Activated T-helper 17 cell treated with anti-CD3 and anti-CD28 coated beads, Interleukin-2, amount 50 U/mL, for 72 hours (primary cell): ENCODE data around the gene ROBO1. TPM values are rescaled to one million over a fixed set of nuclear protein-coding genes. Genes with fewer than 3 reads are reported as not detected.

Source experiments
- ATAC-seq: fragments of 150-1000 bp; cut with Tn5 transposase; replicated peaks from 2 replicates; pipeline ENCODE4 v1.10.0; 2021; ENCODE audit warnings: mild to moderate bottlenecking, moderate library complexity
- H3K27ac Mint-ChIP-seq: one replicate; pipeline ENCODE4 v1.8.0; 2022; ENCODE audit warnings: mixed read lengths
- H3K27me3 Mint-ChIP-seq: one replicate; pipeline ENCODE4 v1.8.0; 2022; ENCODE audit warnings: mixed read lengths
- H3K36me3 Mint-ChIP-seq: one replicate; pipeline ENCODE4 v1.8.0; 2022; ENCODE audit warnings: low read depth, mild to moderate bottlenecking, mixed read lengths
- H3K4me1 Mint-ChIP-seq: one replicate; pipeline ENCODE4 v1.8.0; 2022; ENCODE audit warnings: mixed read lengths
- H3K4me3 Mint-ChIP-seq: one replicate; pipeline ENCODE4 v1.8.0; 2022; ENCODE audit warnings: mild to moderate bottlenecking, mixed read lengths
- H3K9me3 Mint-ChIP-seq: one replicate; pipeline ENCODE4 v1.8.0; 2022; ENCODE audit warnings: mixed read lengths
- total RNA-seq, 2 donors: library from RNA; stranded (reverse); gene quantifications; one replicate each; pipeline ENCODE4 v1.2.3, GENCODE V29; 2022

The ROBO1 gene
- total RNA-seq, 2 donors from 2014 or later: not detected

DNA sequence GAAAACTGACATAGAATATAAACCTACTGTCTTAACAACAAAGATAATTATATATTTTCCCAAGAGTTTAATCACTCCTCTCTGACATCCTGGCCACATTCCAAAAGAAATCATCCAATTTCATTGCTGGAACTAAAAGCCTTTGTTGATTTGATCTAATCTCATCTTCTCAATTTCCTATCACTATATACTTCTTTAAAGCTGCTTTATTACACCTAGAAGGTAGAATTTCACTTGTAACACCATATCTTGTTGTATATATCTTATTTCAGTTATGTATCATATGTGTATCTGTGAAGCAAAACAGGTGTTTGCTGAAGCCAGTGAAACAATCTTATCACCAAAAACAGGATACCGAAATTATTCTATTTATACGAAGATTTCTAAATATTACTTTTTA lies 740.2 kb downstream of the ROBO1 start:
- no peaks in the 10 kb centered on the region for H3K27me3 Mint-ChIP-seq
- no peaks in the 10 kb centered on the region for H3K9me3 Mint-ChIP-seq
- H3K4me1 Mint-ChIP-seq: no peaks in the 10 kb centered on the region
- no peak for ATAC-seq
- no peak overlapping the region for H3K27ac Mint-ChIP-seq
- H3K36me3 Mint-ChIP-seq: no peaks in the 10 kb centered on the region
- H3K4me3 Mint-ChIP-seq: no peak overlapping the region

GRCh38 chr3:79019924-79020173 lies 747.9 kb downstream of the ROBO1 start:
- H3K4me3 Mint-ChIP-seq: no peak overlapping the region
- peaks cover 8% of the 10 kb centered on the region for H3K9me3 Mint-ChIP-seq
- H3K36me3 Mint-ChIP-seq: no peaks in the 10 kb centered on the region
- H3K27me3 Mint-ChIP-seq: peaks cover 8% of the 10 kb centered on the region
- H3K4me1 Mint-ChIP-seq: no peaks in the 10 kb centered on the region
- no peak for ATAC-seq
- no peak overlapping the region for H3K27ac Mint-ChIP-seq

DNA sequence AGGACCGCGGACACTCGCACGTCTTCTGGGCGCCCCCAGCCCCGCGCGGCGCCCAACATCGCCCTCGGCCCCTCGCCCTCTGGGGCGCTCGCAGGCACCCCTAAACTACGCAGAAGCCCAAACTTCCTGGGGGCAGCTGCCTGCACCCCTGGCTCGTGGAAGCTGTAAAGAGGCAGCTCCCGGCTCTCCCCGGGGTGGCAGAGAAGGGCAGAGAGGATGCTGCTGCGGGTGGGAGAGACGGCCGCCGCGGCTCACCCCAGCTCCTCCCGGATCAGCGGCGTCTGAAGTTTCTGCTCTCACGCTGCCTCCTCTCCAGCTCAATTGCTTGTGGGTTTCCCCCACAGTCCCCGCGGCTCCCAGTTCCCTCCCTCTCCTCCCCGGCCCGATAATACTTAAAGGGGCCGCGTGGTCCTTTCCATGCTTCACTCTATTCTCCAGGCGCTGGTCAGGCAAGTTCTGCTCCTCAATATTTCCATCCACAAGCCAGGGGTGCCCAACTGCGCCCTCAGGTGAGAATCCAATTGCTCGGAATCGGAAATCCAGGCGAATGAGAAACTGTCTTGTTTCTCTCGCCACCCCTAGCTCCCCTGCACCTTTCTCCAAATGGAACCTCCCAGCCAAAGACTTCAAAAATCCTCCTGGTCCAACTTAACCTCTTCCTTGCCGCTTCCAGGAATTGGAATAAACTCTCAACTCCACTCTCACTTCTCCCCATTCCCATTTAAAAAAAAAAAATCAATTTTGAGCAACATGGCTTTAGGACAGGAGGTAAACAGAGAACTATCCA lies 748.5 kb downstream of the ROBO1 start:
- Mint-ChIP-seq H3K36me3 (no peaks in the 10 kb centered on the region), H3K27ac (no peak overlapping the region), H3K4me3 (no peak overlapping the region), H3K9me3 (peaks cover 8% of the 10 kb centered on the region), H3K4me1 (no peaks in the 10 kb centered on the region), H3K27me3 (peaks cover 8% of the 10 kb centered on the region)
- no peak for ATAC-seq

DNA sequence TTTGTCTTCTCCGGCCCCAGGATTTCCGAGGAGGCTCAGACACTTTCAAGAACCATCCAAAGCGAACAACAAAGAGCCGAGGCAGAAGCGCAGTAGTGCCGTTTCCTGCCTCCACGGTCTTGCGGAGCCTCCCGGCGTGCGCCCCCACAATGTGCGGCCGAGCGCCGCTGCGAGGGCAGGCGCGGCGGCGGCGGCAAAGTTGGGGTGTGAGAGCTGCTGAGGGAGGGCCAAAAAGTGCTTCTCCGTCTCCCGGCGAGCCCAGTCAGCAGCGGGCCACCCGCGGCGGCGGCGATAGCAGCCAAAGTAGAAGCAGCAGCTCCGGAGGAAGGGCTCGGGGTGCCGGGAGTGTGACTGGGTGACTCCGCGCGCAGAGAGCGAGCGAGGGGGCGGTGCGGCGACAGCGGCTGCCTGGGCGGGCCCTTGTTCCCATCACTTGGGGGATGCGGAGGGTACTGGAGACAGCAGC lies 749.1 kb downstream of the ROBO1 start:
- H3K4me3 Mint-ChIP-seq: no peak overlapping the region
- peaks cover 8% of the 10 kb centered on the region for H3K27me3 Mint-ChIP-seq
- no peak for ATAC-seq
- H3K36me3 Mint-ChIP-seq: no peaks in the 10 kb centered on the region
- peaks cover 8% of the 10 kb centered on the region for H3K9me3 Mint-ChIP-seq
- no peaks in the 10 kb centered on the region for H3K4me1 Mint-ChIP-seq
- H3K27ac Mint-ChIP-seq: no peak overlapping the region

DNA sequence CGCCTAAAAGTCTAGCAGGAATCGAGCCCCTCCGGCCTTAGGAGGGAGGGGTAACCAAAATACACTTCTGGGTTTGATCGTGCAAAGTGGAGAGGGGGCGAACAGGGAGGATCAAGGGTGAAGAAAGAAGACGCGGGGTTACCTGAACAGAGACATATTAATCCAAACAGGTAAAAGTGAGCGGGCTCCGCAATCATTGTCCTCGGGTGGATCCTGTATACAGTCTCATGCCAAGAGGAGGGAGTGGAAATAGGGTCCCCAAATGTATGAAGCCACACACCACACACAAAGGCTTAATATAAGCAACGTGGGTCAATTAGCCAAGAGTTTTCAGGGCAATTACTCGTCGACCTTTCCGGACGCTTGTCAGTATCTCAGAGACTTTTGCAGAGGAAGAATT lies 749.5 kb downstream of the ROBO1 start:
- no peaks in the 10 kb centered on the region for H3K36me3 Mint-ChIP-seq
- H3K27me3 Mint-ChIP-seq: peaks cover 8% of the 10 kb centered on the region
- no peaks in the 10 kb centered on the region for H3K4me1 Mint-ChIP-seq
- no peak overlapping the region for H3K27ac Mint-ChIP-seq
- no peak for ATAC-seq
- H3K4me3 Mint-ChIP-seq: no peak overlapping the region
- H3K9me3 Mint-ChIP-seq: peaks cover 8% of the 10 kb centered on the region

GRCh38 chr3:79016587-79017376 lies 751.0 kb downstream of the ROBO1 start:
- no peak overlapping the region for H3K4me3 Mint-ChIP-seq
- H3K36me3 Mint-ChIP-seq: no peaks in the 10 kb centered on the region
- no peaks in the 10 kb centered on the region for H3K4me1 Mint-ChIP-seq
- peaks cover 8% of the 10 kb centered on the region for H3K27me3 Mint-ChIP-seq
- H3K9me3 Mint-ChIP-seq: peaks cover 4% of the 10 kb centered on the region
- H3K27ac Mint-ChIP-seq: no peak overlapping the region
- no peak for ATAC-seq

- H3K36me3 Mint-ChIP-seq: no peaks in the 10 kb centered on the region
- no peak overlapping the region for H3K4me3 Mint-ChIP-seq
- no peak for ATAC-seq
- H3K4me1 Mint-ChIP-seq: no peaks in the 10 kb centered on the region
- H3K9me3 Mint-ChIP-seq: peaks cover 4% of the 10 kb centered on the region
- H3K27ac Mint-ChIP-seq: no peak overlapping the region
- peaks cover 7% of the 10 kb centered on the region for H3K27me3 Mint-ChIP-seq
Observed at GRCh38 chr3:79015854-79016253, 751.9 kb downstream of the ROBO1 start.

DNA sequence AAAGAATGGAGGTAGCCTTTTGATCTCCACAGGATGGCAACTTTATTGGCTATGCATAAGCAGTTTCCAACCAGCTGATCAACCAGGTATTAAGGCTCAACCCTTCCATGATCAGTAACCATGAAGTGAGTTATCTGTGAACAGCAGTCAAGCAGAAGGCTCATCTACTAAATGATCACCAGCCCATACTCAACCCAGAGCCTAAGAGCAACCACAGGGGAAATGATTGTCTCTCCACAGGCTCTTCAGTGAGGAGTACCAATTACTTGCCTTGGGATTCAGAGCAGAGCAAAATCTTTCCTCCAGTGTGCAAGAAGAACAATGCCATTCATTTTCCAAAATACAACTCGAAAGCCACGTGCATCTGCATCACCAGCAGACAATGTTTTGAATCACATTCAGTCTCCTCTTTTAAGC lies 754.8 kb downstream of the ROBO1 start:
- H3K4me1 Mint-ChIP-seq: no peaks in the 10 kb centered on the region
- H3K36me3 Mint-ChIP-seq: no peaks in the 10 kb centered on the region
- H3K9me3 Mint-ChIP-seq: no peaks in the 10 kb centered on the region
- H3K27me3 Mint-ChIP-seq: no peaks in the 10 kb centered on the region
- H3K27ac Mint-ChIP-seq: no peak overlapping the region
- no peak for ATAC-seq
- no peak overlapping the region for H3K4me3 Mint-ChIP-seq

GRCh38 chr3:79012530-79012913 lies 755.3 kb downstream of the ROBO1 start:
- Mint-ChIP-seq H3K4me1 (no peaks in the 10 kb centered on the region), H3K27me3 (no peaks in the 10 kb centered on the region), H3K27ac (no peak overlapping the region), H3K4me3 (no peak overlapping the region), H3K9me3 (no peaks in the 10 kb centered on the region), H3K36me3 (no peaks in the 10 kb centered on the region)
- no peak for ATAC-seq

- no peaks in the 10 kb centered on the region for H3K9me3 Mint-ChIP-seq
- H3K27ac Mint-ChIP-seq: no peak overlapping the region
- H3K4me1 Mint-ChIP-seq: no peaks in the 10 kb centered on the region
- H3K36me3 Mint-ChIP-seq: no peaks in the 10 kb centered on the region
- no peak for ATAC-seq
- H3K4me3 Mint-ChIP-seq: no peak overlapping the region
- H3K27me3 Mint-ChIP-seq: no peaks in the 10 kb centered on the region
Observed at GRCh38 chr3:79011821-79012529, 755.8 kb downstream of the ROBO1 start.

DNA sequence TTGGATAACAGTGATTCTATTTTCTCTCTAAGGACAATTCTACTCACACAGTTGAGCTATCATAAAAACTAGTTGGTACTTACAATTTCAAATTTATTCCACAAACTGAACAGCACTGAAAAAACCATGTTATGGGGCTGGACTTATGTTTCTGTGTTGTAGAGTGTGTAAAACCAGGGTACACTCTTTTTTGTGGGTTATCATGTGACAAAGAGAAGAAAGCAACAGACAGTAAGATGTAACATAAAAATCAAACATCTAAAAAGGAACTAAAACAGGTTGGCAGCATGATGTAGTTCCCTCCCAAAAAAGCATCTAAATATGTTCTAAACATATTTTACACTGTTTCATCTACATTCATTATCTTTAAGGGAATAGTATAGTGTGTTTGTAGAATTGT lies 757.9 kb downstream of the ROBO1 start:
- H3K9me3 Mint-ChIP-seq: no peaks in the 10 kb centered on the region
- H3K4me1 Mint-ChIP-seq: no peaks in the 10 kb centered on the region
- no peak overlapping the region for H3K27ac Mint-ChIP-seq
- no peaks in the 10 kb centered on the region for H3K27me3 Mint-ChIP-seq
- H3K36me3 Mint-ChIP-seq: no peaks in the 10 kb centered on the region
- H3K4me3 Mint-ChIP-seq: no peak overlapping the region
- ATAC-seq: no peak

GRCh38 chr3:79006077-79006476 lies 761.7 kb downstream of the ROBO1 start:
- H3K4me3 Mint-ChIP-seq: no peak overlapping the region
- H3K27ac Mint-ChIP-seq: no peak overlapping the region
- H3K9me3 Mint-ChIP-seq: peaks cover 9% of the 10 kb centered on the region

DNA sequence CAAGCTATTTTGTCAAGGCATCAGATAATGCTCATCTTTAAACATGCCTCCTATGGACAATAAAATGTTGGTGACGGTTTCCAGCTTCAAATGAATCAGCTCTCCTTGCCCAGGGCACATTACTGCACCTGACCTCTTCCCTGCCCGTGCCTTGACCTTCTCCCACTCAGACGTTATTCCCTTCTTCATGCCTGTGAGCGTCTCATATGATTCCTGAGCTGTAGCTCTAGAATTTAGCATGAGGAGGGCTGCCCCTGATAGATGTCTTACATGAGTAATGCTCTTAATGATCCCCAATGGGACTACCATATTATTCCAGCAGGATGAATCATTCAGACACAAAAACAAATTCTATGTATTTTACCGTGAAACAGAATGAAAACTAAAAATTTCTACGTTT lies 762.7 kb downstream of the ROBO1 start:
- H3K9me3 Mint-ChIP-seq: peaks cover 9% of the 10 kb centered on the region
- no peak overlapping the region for H3K27ac Mint-ChIP-seq
- no peaks in the 10 kb centered on the region for H3K27me3 Mint-ChIP-seq
- no peak for ATAC-seq
- no peaks in the 10 kb centered on the region for H3K4me1 Mint-ChIP-seq
- H3K36me3 Mint-ChIP-seq: no peaks in the 10 kb centered on the region
- no peak overlapping the region for H3K4me3 Mint-ChIP-seq

More at GRCh38 chr3:79006077-79006476, 761.7 kb downstream of the ROBO1 start:
- Mint-ChIP-seq H3K36me3 (no peaks in the 10 kb centered on the region), H3K27me3 (no peaks in the 10 kb centered on the region), H3K4me1 (no peaks in the 10 kb centered on the region)
- no peak for ATAC-seq

GRCh38 chr3:79003994-79004393 lies 763.8 kb downstream of the ROBO1 start:
- Mint-ChIP-seq H3K4me3 (no peak overlapping the region), H3K4me1 (no peaks in the 10 kb centered on the region), H3K27ac (no peak overlapping the region), H3K27me3 (no peaks in the 10 kb centered on the region), H3K9me3 (peaks cover 9% of the 10 kb centered on the region), H3K36me3 (no peaks in the 10 kb centered on the region)
- ATAC-seq: no peak
